GM19463 (cell line): ENCODE results near the gene HOXD10.

Experiments
- ATAC-seq: cut with Tn5 transposase; IDR thresholded peaks from one replicate; pipeline ENCODE4 v1.9.1; 2021; ENCODE audit warnings: mild to moderate bottlenecking, moderate library complexity; ENCODE audit not compliant: unreplicated experiment

HOXD10 gene

GRCh38 chr2:176082525-176082823 is 34.1 kb upstream of the HOXD10 start:
- no peak for ATAC-seq

GRCh38 chr2:176082824-176083751 is 33.5 kb upstream of the HOXD10 start:
- no peak for ATAC-seq

GRCh38 chr2:176083796-176084261 is 32.7 kb upstream of the HOXD10 start, which contains the start of gene EVX2:
Gene EVX2, minus strand, starts transcription at chr2:176083962. Its CDS starts 186 bp downstream, at chr2:176083776.
- ATAC-seq, result no peak

- no peak for ATAC-seq
Measured at GRCh38 chr2:176084611-176085119, 31.9 kb upstream of the HOXD10 start.

GRCh38 chr2:176085120-176085788 is 31.3 kb upstream of the HOXD10 start:
- ATAC-seq, result no peak

GRCh38 chr2:176085861-176086771 is 30.5 kb upstream of the HOXD10 start:
- no peak for ATAC-seq

GRCh38 chr2:176087330-176088047 is 29.1 kb upstream of the HOXD10 start:
- ATAC-seq, result no peak

- peak; percentile 72 for ATAC-seq
Measured at GRCh38 chr2:176088048-176088936, 28.3 kb upstream of the HOXD10 start.

- ATAC-seq, result no peak
Measured at GRCh38 chr2:176088937-176089842, 27.4 kb upstream of the HOXD10 start.

- ATAC-seq, result no peak
Measured at GRCh38 chr2:176089843-176090395, 26.7 kb upstream of the HOXD10 start.

- no peak for ATAC-seq
Measured at GRCh38 chr2:176090862-176091261, 25.7 kb upstream of the HOXD10 start.

- ATAC-seq, result no peak
Measured at GRCh38 chr2:176091329-176092258, 25.0 kb upstream of the HOXD10 start.

- ATAC-seq, result no peak
Measured at GRCh38 chr2:176092270-176093144, 24.1 kb upstream of the HOXD10 start, which contains the start of gene HOXD13. Gene HOXD13, plus strand, starts transcription at chr2:176092721. Its CDS starts 170 bp downstream, at chr2:176092891.

- no peak for ATAC-seq
Measured at GRCh38 chr2:176093145-176093897, 23.3 kb upstream of the HOXD10 start.

- no peak for ATAC-seq
Measured at GRCh38 chr2:176093898-176094249, 22.7 kb upstream of the HOXD10 start.
